RCC 7860 (cell line): ENCODE data around the gene DHX35.
"Not testable (repeated sequence)": the region's sequence is repeated elsewhere in the genome, so short reads cannot be mapped to it uniquely, and the experiment has no call there.

Source experiments
- DNase-seq: peaks from one replicate; pipeline ENCODE4 v3.0.0-alpha.2; 2015; ENCODE audit warnings: low spot score
- FAIRE-seq: peaks from 2 replicates; lab custom pipeline; 2012; peaks lifted over from hg19 to GRCh38; lab: Jason Lieb, UNC

Gene DHX35

GRCh38 chr20:38975539-38976120, 13.5 kb downstream of the DHX35 start:
- FAIRE-seq: no peak

GRCh38 chr20:38979434-38979833, 17.3 kb downstream of the DHX35 start:
- FAIRE-seq (no peak), DNase-seq (no peak)

More at GRCh38 chr20:38975539-38976120, 13.5 kb downstream of the DHX35 start:
- DNase-seq: no peak

- FAIRE-seq: no peak
- DNase-seq: no peak
Observed at GRCh38 chr20:38979842-38980241, 17.7 kb downstream of the DHX35 start.

- DNase-seq (no peak), FAIRE-seq (no peak)
Observed at GRCh38 chr20:38982291-38982690, 20.1 kb downstream of the DHX35 start.

- DNase-seq: no peak
- no peak for FAIRE-seq
Observed at GRCh38 chr20:38985060-38985459, 22.9 kb downstream of the DHX35 start.

GRCh38 chr20:38985603-38986170, 23.5 kb downstream of the DHX35 start:
- FAIRE-seq: peak; percentile 90
- peak; percentile 65 for DNase-seq

GRCh38 chr20:38986663-38987062, 24.5 kb downstream of the DHX35 start:
- DNase-seq (no peak), FAIRE-seq (no peak)

- DNase-seq (no peak), FAIRE-seq (no peak)
Observed at GRCh38 chr20:38987777-38988176, 25.6 kb downstream of the DHX35 start.

- no peak for DNase-seq
- FAIRE-seq: no peak
Observed at GRCh38 chr20:38990728-38991127, 28.6 kb downstream of the DHX35 start.

GRCh38 chr20:38991814-38992704, 29.9 kb downstream of the DHX35 start:
- DNase-seq: no peak
- FAIRE-seq: no peak

- FAIRE-seq: no peak
- no peak for DNase-seq
Observed at GRCh38 chr20:38995536-38996044, 33.4 kb downstream of the DHX35 start.

- DNase-seq, FAIRE-seq: not testable (repeated sequence)
Observed at GRCh38 chr20:38996866-38997265, 34.7 kb downstream of the DHX35 start.

- DNase-seq (no peak), FAIRE-seq (no peak)
Observed at GRCh38 chr20:38997622-38998021, 35.5 kb downstream of the DHX35 start.

GRCh38 chr20:38999217-38999616, 37.1 kb downstream of the DHX35 start:
- DNase-seq (no peak), FAIRE-seq (no peak)

- FAIRE-seq: no peak
- no peak for DNase-seq
Observed at GRCh38 chr20:38999965-39000910, 38.1 kb downstream of the DHX35 start.

GRCh38 chr20:39004508-39004907, 42.4 kb downstream of the DHX35 start:
- no peak for DNase-seq
- FAIRE-seq: no peak

- no peak for FAIRE-seq
- DNase-seq: no peak
Observed at GRCh38 chr20:39009348-39009747, 47.2 kb downstream of the DHX35 start.

- no peak for DNase-seq
- FAIRE-seq: no peak
Observed at GRCh38 chr20:39010496-39010895, 48.4 kb downstream of the DHX35 start.

GRCh38 chr20:39013662-39014109, 51.5 kb downstream of the DHX35 start:
- no peak for FAIRE-seq
- DNase-seq: no peak

GRCh38 chr20:39016041-39016440, 53.9 kb downstream of the DHX35 start:
- FAIRE-seq (no peak), DNase-seq (no peak)
